Upper lobe of left lung (tissue), 4 donors: ENCODE data around the gene DUOX1.

Experiments
- CTCF ChIP-seq, 6 experiments: fragments of 450-650 bp in 4 of 6; fragments of 200-600 bp in 2 of 6; sonication (generic) in 2 of 6; IDR thresholded peaks; one replicate each; pipeline ENCODE4 v1.5.1; 2016 to 2019; ENCODE audit warnings: antibody characterized with exemption in 6 of 6
- EP300 ChIP-seq, 4 donors: sonication (generic); formaldehyde crosslinking; IDR thresholded peaks; one replicate each; pipeline ENCODE4 v1.5.1; 2017; ENCODE audit warnings: antibody characterized with exemption in 4 of 4, control low read depth in 2 of 4
- POLR2A ChIP-seq, 4 donors: fragments of 450-650 bp; IDR thresholded peaks; one replicate each; pipeline ENCODE4 v1.5.1; 2016 to 2017; ENCODE audit warnings: antibody characterized with exemption in 4 of 4, mild to moderate bottlenecking in 2 of 4
- POLR2AphosphoS5 ChIP-seq, 2 donors: sonication (generic); formaldehyde crosslinking; IDR thresholded peaks; one replicate each; pipeline ENCODE4 v1.5.1; 2017; ENCODE audit warnings: antibody characterized with exemption in 2 of 2

- TF ChIP-seq CTCF (IDR thresholded peaks at IDR 0.05) (no peak), POLR2A (IDR thresholded peaks at IDR 0.05) (no peak), EP300 (IDR thresholded peaks at IDR 0.05) (no peak), POLR2AphosphoS5 (IDR thresholded peaks at IDR 0.05) (no peak)
These were observed 10.8 kb upstream of the DUOX1 start for GRCh38 chr15:45118996-45119395.
